NCI-H82 treated with DMSO at 0.1 percent for 48 hours (cell line): ENCODE measurements around the gene ZBTB16.

ENCODE experiments used
- DNase-seq: peaks from one replicate; lab custom pipeline; 2025; ENCODE audit not compliant: unreplicated experiment; lab: John Stamatoyannopoulos, UW

The ZBTB16 gene

DNA sequence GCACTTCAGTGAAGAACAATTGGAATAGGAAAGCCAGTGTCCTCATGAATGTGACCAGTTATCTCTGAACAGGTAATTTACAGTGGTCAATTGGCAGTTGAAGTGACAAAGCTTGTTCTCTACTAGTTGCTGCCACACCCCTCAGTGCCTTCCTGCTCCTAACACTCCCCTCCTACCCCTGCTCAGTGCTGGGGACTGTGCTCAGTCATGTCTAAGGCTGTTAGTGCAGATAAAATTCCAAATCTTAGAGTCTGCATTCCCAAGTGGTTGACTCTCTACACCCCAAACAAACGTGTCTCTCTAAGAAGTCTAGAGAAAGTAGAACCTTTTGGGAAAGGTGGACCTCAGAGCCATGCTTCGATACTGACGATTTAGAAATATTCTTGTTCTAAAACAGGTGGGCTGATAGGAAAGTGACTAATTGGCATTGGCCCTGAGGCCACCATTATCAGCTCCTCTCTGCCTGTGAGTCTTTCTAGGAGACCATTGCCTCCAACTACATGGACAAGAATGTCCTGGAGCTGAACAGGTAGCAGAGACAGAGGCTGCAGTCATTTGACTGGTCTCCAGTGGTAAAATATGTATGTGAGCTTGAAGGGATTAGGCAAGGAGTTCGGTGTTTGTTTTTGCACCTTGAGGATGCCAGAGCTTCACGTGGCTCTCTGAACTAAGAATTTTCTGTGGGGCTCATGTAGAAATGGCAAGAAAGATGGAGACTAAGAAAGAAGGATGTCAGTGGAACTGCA is 214.6 kb downstream of the ZBTB16 start:
- DNase-seq, result no peak

DNA sequence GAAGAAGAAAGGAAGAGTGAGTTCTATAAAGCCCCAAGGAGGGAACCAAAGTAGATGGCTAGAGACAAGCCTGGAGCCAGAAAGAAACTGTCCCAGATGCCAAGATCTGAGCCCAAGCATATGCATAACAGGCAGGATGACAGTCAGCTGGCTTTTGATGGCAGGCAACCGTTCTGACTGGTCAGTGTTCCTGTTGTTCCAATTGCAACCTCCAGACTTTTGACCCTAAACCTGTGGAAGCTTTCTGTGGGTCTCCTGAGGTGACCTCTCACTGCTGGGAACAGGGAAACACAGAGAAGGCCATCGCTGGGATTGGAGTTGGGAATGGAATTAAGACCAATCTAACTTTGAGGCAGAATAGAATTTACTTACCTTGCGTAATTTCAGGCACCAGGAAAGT is 215.1 kb downstream of the ZBTB16 start:
- no peak for DNase-seq

DNA sequence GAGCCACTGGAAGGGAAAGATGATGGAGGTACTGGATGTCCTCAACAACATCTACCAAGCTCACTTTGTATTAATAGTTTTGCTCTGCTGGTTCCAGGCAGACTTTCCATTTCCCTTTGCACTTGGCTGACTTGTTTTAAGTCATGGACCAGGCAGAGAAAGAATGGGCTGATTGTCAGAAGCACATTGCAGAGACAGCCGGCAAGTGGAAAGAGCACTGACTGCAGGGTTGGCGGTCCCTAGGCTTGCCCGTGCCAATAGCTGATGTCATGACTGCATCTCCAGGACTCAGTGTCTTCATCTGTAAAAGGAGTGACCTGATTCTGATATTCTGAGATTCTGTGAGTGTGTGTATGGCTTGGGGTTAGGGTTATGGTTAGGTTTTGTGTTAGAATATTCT is 215.8 kb downstream of the ZBTB16 start:
- no peak for DNase-seq

DNA sequence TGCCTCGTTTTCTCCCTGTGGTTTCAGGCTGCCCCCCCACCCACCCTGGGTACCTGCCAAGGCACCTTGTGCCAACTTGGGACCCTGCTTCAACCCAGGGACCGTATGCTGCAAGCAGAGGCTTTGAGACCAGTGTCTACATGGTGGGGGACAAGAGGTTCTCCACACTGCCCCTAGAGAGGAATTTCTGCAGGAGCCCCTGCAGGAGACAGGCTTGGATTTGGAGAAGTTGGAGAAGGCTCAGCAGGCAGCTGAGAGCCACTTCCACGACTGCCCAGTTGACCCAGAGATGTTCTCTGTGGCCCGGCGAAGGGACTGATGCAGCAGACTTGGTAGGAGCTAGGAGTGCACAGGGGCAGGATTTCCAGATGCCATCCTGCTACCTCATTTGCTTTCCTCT is 216.6 kb downstream of the ZBTB16 start:
- no peak for DNase-seq

DNA sequence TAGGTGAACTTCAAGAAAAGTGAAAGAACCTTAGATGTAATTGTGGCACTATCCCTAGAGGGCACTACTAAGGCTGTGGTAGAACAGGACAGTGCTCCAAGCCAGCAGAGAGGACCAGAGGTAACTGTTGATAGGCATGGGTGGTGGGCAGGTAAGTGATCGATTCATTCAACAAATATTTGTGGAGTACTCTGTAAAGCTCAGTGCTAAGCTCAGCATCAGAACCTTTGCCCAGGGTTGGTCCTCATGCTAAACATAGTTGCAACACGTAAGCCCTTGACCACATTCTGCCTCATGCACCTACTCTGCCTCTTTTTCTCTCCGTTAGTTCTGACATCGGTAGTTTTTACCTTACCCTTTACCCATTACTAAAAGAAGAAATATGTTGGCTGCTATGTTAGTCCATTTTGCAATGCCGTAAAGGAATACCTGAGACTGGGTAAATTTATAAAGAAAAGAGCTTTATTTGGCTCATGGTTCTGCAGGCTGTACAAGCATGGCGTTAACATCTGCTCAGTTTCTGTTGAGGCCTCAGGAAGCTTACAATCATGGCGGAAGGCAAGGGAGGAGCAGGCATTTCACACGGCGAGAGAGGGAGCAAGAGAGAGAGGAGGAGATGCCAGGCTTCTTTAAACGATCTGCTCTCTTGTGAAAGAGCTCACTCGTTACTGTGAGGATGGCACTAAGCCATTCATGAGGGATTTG is 218.3 kb downstream of the ZBTB16 start:
- DNase-seq, result no peak

DNA sequence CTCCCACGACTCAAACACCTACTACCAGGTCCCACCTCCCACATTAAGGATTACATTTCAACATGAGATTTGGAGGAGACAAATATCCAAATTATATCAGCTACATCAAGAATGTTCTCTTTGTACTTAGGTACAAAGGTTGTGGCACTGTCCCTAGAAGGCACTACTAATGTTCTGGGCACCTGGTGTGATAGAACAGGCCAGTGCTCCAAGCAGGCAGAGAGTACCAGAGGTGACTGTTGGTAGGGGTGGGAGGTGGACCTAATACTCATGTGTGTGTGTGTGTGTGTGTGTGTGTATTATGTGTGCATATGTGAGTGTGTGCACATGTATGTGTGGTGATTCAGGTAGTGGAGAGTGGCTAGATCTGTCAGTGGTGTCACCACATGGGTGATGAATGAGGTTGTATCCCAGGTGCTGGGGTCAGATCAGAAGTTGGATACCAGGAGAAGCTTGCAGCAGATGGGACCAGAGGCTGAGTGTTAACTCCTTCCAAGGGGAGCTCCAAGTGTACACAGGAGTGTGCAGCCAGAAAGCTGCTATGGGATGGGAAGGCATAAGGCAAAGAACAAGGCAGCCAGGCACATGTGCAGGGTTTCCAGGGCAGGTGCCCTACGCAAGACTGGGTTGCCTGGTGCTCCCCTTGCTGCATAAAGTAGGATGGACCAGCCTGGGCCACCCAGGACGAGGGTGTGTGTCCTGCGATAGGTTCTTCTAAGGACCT is 219.0 kb downstream of the ZBTB16 start:
- DNase-seq, result no peak

DNA sequence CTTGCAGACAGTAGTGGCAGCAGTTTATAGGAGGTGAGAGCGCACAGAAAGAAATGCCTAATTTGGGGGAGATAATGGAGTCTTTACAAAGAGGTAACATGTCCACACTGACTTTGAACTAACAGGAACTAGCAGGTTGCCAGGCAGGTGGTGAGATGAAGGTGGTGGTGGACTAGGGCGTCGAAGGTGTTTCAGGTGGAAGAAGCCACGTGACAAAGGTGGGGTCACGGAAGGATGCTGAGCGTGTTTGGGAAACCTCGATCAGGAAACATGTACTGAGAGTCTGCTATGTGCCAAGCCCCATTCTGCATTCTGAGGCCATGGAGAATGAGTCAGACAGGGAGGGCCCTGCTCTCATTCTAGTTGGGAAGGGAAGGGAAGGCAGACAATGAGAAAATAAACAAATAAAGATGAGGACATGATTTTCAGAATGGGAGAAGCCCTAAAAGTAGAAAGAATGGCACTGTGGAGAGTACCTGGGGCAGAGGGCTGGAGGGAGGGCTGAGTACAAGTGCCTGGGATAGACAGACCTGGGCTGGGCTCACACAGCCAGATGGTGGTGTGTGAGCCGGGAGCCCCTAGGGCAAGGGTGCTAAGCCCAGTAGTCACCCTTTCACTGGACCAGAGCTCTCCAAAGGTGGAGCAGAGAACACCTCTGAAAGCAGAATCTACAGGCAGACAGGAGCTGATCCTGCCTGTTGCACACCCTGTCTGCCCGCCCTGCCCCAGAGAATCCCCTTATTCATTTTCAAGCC is 220.5 kb downstream of the ZBTB16 start:
- no peak for DNase-seq

DNA sequence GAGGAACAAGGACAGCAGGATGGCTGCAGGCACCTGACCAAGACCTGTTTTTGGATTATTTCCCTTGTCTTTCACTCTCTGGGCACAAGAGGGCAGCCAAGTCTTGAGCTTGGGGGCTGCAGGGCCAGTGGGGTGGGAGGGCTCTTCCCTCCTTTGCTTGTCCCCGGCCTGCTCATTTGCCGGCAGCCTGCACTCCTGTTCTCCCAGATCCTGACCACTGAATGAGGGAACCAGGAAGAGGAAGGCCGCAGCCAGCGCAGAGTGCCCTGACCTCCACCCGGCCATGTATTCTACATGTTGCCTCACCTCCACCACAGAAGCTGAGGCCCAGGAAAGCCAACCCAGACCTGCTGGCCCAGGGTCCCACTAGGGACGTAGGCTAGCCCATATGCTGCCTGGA is 221.2 kb downstream of the ZBTB16 start:
- peak; percentile 45 for DNase-seq

DNA sequence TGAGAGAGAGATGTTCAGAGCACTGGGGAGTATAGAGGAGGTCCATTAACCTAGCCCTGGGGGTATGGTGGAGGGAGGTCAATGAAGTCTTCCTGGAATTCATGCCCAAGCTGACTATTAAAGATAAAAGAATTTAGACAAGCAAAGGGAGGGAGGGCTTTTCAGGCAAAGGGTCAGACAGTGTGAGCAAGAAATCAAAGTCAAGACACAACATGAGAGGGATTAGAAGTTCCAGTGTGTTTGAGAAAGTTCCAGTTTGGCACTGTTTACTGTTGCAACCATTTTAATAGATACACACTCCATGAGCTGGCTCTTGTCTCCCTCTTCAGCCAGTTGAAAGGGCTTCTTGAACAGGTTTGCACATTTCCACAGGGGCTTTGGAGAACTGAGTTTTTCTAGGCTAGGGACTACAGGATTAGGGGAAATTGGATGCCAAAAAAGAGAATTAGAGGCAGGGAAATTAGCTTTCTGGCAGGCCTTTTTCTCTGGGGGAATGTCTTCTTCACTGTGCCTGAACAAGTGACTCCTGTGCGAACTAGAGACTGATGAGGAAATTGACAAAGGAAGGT is 222.0 kb downstream of the ZBTB16 start:
- no peak for DNase-seq

DNA sequence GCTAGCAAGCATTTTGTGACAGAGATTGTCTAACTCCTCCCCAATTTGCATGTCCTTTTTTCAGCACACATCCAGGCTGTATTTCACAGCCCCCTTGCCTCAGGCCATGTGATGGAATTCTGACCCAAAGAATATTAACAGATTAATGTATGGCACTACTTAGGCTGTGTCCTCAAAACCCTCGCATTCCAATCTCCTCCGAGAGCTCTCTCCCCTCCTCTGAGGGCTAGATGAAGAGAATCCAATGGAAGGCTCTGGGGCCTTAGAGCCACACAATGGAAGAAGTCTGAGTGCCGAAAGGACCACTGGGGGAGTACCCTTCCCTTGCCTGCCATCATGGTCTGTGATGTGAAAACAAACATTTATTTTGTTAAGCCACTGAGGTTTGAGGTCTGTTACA is 223.0 kb downstream of the ZBTB16 start:
- no peak for DNase-seq

DNA sequence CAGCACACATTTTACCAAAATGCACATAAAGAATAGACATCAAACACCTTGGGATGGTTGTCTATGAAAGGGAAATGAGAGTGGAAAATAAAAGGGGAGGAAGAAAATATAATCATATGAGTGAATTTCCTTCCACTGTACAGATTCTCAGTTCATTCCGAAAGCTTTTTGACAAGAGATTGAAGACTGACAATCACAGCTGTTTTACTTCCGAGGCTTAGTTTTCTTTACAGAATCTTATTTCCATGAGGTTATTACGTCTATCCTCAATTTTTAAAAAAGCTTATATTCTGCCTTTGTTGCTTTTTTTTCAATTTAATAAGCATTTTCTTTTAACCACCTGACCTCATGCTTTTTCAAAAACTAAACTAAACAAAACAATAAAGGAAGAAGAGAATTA is 223.9 kb downstream of the ZBTB16 start:
- no peak for DNase-seq

DNA sequence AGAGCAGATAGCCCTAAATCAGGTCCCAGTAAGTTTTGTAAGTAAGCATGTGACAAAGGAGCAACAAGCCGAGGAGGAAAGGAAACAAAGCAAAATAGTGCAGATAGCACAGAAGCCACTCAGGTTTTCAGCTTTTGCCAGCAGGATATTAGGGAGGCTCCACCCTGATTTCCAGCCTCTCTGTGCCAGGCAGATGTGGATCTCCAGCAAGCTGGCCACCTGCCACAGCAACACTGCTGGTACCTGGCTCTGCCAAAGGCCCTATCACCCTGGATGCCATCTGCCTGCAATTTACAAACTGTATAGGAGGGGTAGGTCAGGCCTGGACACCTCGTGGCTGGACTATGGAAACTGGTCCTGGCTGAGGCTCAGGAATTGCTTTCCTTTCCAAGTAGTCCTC is 224.5 kb downstream of the ZBTB16 start:
- DNase-seq, result no peak

DNA sequence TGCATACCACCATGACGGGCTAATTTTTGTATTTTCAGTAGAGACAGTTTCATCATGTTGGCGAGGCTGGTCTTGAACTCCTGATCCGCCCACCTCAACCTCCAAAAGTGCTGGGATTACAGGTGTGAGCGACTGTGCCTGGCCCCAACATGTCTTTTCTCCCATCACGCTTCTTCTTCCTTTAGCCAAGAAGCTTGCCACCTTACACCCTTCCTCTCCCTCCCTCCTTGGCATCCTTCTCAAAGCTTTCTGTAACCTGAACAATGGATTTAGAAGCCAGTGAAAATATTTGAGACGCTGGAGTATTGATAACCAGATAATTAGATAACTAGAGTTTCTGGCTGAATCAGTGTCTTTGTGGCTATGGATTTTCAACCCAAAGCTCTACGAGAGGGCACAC is 225.4 kb downstream of the ZBTB16 start:
- DNase-seq, result no peak

DNA sequence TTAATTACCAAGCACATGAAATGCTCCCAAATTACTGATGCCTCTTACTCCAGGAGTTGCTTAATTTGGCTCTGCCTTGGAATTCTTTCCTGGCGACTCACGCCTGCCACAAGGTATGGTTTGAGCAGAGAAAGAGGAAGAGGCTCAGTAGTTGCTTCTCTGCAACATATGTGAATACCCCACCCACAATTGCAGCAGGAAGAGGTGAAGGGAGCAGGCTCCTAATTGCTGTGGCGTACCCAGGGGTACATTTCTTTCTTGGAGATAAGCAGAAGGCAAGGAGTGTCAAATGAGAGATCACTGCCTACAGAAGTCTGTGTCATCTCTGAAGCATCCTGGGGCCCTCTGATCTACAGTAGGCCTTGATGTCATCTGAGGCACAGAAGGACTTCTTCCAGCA is 226.1 kb downstream of the ZBTB16 start:
- DNase-seq, result no peak

DNA sequence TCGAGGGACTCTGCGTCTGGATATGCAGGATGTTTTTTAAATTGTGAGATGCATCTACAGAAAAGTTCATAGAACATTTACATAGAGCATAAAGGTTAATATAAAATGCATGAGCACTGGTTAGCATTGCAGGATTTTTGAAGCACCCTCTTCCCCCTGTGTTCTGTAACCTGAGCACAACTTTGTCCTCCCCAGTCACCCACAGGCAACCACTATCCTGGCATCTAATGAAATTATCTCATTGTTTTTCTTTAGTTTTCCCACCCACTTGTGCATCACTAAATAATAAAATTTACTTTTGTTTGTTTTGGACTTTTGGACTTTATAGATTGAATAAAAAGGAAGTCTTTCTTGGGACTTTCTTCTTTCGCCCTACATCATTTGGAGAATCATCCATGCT is 226.7 kb downstream of the ZBTB16 start:
- DNase-seq, result no peak

DNA sequence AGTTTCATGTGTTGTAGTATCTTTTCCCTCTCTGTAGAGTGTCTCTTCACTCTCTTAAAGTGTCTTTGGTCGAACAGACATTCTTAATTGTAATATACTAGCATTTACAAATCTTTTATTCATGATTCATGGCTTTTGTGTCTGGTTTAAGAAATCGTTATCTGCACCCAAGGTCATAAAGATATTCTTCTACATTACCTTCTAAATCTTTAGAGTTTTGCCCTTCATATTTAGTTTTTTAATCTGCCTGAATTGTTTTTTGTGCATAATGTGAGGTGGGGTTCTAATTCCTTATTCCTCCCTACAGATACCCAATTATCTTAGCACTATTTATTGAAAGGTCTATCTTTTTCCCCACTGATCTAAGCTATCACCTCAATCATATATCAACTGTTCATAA is 227.6 kb downstream of the ZBTB16 start:
- no peak for DNase-seq

DNA sequence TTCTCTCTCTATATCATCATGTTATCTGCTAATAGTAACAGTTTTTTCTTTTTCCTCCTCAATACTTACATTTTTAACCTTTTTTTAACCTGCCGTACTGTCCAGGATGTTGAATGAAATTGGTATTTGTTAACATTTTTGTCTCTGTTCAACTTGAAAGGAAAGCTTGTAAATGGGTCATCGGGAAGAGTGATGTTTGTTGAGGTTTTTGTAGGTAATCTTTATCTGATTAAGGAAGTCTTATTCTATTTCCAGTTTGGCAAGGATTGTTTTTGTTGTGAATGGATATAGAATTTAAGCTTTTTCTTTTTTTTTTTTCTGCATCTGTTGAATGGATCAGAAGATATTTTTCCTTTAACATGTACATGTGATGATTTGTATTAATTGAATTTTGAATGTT is 228.6 kb downstream of the ZBTB16 start:
- no peak for DNase-seq

DNA sequence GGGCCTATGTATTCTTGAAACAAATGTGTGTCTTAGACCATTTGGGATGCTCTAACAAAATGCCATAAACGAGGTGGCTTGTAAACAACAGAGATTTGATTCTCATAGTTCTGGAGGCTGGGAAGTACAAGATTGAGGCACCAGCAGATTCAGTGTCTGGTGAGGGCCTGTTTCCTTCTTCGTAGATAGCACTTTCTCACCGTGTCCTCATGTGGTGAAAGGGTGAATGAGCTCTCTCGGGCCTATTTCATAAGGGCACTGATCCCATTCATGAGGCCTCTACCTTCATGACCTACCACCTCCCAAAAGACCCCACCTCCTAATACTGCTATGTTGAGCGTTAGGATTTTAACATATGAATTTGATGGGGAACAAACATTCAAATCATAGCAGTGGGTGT is 230.3 kb downstream of the ZBTB16 start:
- DNase-seq, result no peak

DNA sequence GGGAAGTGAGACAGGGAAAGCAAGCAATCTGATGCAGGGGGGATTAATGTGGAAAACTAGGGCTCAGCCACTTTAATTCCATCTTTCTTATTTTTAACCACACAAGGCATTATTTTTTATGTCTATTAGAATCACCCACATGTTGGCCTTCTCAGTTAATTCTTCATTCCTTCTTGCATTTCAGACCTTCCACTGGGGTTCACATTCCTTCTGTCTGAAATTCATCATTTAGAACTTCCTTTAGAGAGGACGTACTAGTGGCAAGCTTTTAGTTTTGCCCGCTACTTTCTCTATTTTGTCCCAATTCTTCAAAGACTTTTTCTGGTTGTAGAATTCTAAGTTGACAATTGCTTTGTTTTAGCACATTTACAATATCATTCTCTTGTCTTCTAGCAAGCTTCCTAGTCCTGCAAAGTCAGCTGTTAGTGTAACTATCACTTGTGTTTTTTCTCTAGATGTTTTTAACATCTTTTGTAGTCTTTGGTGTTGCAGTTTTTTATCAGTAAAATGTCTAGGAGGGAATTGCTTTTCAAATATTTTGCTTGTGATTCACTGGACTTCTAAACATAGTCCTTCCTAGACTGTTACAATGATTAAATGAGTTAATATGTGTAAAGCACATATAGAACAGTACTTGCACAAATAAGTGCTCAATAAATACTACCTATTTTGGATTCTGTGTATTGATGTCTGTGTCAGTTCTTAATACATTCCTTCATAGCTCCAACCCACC is 231.2 kb downstream of the ZBTB16 start:
- DNase-seq, result no peak

DNA sequence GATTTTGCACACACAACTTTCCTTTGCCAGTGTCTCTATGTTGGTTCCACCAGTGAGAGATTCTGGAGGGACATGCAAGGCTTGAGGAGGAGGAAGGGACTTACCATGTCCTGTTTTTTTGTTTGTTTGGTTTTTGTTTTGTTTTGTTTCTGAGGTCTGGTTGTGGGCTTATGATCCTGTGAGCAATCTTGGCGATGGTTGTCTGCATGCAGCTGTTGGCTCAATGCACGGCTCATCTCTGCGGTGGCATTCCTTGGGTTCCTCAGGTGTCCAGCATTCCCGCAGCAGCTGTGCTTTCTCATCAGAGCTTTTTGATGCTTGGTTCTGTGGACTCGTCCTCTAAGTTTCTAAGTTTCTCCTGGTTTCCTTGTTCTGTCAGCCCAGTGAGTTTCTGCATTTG is 231.9 kb downstream of the ZBTB16 start:
- DNase-seq, result no peak
